Endothelial cell of umbilical vein (primary cell): ENCODE data around the gene BTBD17. TPM values are rescaled to one million over a fixed set of nuclear protein-coding genes. Genes with fewer than 3 reads are reported as not detected.

Source experiments
- BruUV-seq: library from RNA; stranded (reverse); fragments of 400-500 nt; replicated peaks from 2 replicates; lab custom pipeline; 2021; lab: Mats Ljungman, UMichigan
- CTCF ChIA-PET: fragments of 300-600, 350-600 bp; sonication (Branson Sonifier 250); formaldehyde crosslinking; loops from one replicate; lab custom pipeline; 2021; ENCODE audit warnings: antibody characterized with exemption, inconsistent platforms; lab: Charles Lee
- POLR2A ChIA-PET: fragments of 300-600, 350-600 bp; sonication (Branson Sonifier 250); formaldehyde crosslinking; loops from one replicate; lab custom pipeline; 2021; ENCODE audit warnings: antibody characterized with exemption, inconsistent platforms; lab: Charles Lee
- DNase-seq: peaks from one replicate; pipeline ENCODE4 v3.0.0-alpha.2; 2011; ENCODE audit warnings: low read depth, low spot score
- FAIRE-seq: peaks from 2 replicates; lab custom pipeline; 2011; peaks lifted over from hg19 to GRCh38; lab: Jason Lieb, UNC
- H2AFZ ChIP-seq: 2 replicates; pipeline ENCODE4 v1.6.0; 2012; ENCODE audit warnings: low read depth, low read length, control low read depth, inconsistent platforms
- H3K27ac ChIP-seq: 2 replicates; pipeline ENCODE4 v1.5.1; 2011; ENCODE audit warnings: low read depth, mild to moderate bottlenecking, control low read depth, low read length, moderate library complexity; ENCODE audit not compliant: insufficient read depth
- H3K27me3 ChIP-seq, 2 experiments: 2 replicates each; pipeline versions ENCODE4 v1.6.0 to v1.6.1; 2011; ENCODE audit warnings: low read length in 2 of 2, mixed read lengths in 1 of 2; ENCODE audit not compliant: control insufficient read depth in 2 of 2, insufficient read depth in 2 of 2
- H3K36me3 ChIP-seq, 2 experiments: 2 replicates in 1 of 2; 3 replicates in 1 of 2; pipeline ENCODE4 v1.5.1; 2011; ENCODE audit warnings: low read length in 2 of 2, mild to moderate bottlenecking in 1 of 2, moderate library complexity in 1 of 2; ENCODE audit not compliant: control insufficient read depth in 2 of 2, insufficient read depth in 2 of 2; ENCODE audit errors: extremely low read depth in 1 of 2
- H3K4me1 ChIP-seq: 3 replicates; pipeline ENCODE4 v1.5.1; 2011; ENCODE audit warnings: mild to moderate bottlenecking, low read length; ENCODE audit not compliant: control insufficient read depth, insufficient read depth; ENCODE audit errors: extremely low read depth
- H3K4me2 ChIP-seq: 2 replicates; pipeline ENCODE4 v1.6.1; 2011; ENCODE audit warnings: low read length, control low read depth, mixed read lengths; ENCODE audit not compliant: insufficient read depth
- H3K4me3 ChIP-seq, 3 experiments: fragments of 200-600 bp in 1 of 3; sonication (generic), shearing (Covaris generic) in 1 of 3; replicated peaks in 1 of 3; 2 replicates each; pipeline ENCODE4 v1.5.1; 2011 to 2016; ENCODE audit warnings: control low read depth in 3 of 3, low read length in 3 of 3, mild to moderate bottlenecking in 2 of 3, inconsistent platforms in 1 of 3, low read depth in 1 of 3, moderate library complexity in 1 of 3; ENCODE audit not compliant: insufficient read depth in 1 of 3
- H3K79me2 ChIP-seq: 2 replicates; pipeline ENCODE4 v1.6.0; 2012; ENCODE audit warnings: low read length, inconsistent platforms; ENCODE audit not compliant: control insufficient read depth, insufficient read depth
- H3K9ac ChIP-seq: replicated peaks from 2 replicates; pipeline ENCODE3; 2011; ENCODE audit warnings: low read length, control low read depth; ENCODE audit not compliant: insufficient read depth; ENCODE audit errors: extremely low read depth
- H3K9me1 ChIP-seq: replicated peaks from 3 replicates; pipeline ENCODE4 v1.6.0; 2011; ENCODE audit warnings: mild to moderate bottlenecking, low read length; ENCODE audit not compliant: control insufficient read depth, insufficient read depth; ENCODE audit errors: extremely low read depth
- H3K9me3 ChIP-seq: replicated peaks from 2 replicates; pipeline ENCODE4 v1.5.1; 2012; ENCODE audit warnings: low read length, inconsistent platforms; ENCODE audit not compliant: control insufficient read depth, insufficient read depth
- H4K20me1 ChIP-seq: replicated peaks from 2 replicates; pipeline ENCODE3; 2011; ENCODE audit warnings: mild to moderate bottlenecking, low read length; ENCODE audit not compliant: control insufficient read depth, insufficient read depth; ENCODE audit errors: extremely low read depth
- EZH2 ChIP-seq: IDR thresholded peaks from 2 replicates; pipeline ENCODE4 v1.6.1; 2012; ENCODE audit warnings: borderline replicate concordance, low read depth, mild to moderate bottlenecking, moderate library complexity, low read length, inconsistent platforms; ENCODE audit not compliant: severe bottlenecking
- FOS ChIP-seq: IDR thresholded peaks from 2 replicates; pipeline ENCODE4 v1.6.1; 2011; ENCODE audit warnings: mild to moderate bottlenecking, low read length, moderate library complexity, borderline replicate concordance; ENCODE audit not compliant: insufficient read depth
- GATA2 ChIP-seq: IDR thresholded peaks from 2 replicates; pipeline ENCODE4 v1.7.0; 2011; ENCODE audit warnings: low read depth, mild to moderate bottlenecking, moderate library complexity, mixed read lengths, low read length; ENCODE audit not compliant: insufficient read length, insufficient read depth
- JUN ChIP-seq: IDR thresholded peaks from 2 replicates; pipeline ENCODE4 v1.6.1; 2011; ENCODE audit warnings: borderline replicate concordance, low read depth; ENCODE audit not compliant: insufficient read length, insufficient read depth
- MYC ChIP-seq: IDR thresholded peaks from one replicate; pipeline ENCODE4 v1.6.1; 2011; ENCODE audit warnings: mild to moderate bottlenecking, low read depth, low read length
- POLR2A ChIP-seq: IDR thresholded peaks from 2 replicates; pipeline ENCODE4 v1.6.1; 2012; ENCODE audit warnings: low read depth, mild to moderate bottlenecking, control low read depth, low read length
- POLR2AphosphoS5 ChIP-seq: IDR thresholded peaks from 2 replicates; pipeline ENCODE4 v1.6.1; 2012; ENCODE audit warnings: low read depth, mild to moderate bottlenecking, control low read depth, low read length, moderate library complexity; ENCODE audit not compliant: insufficient read depth
- dilution Hi-C: fragments of 300-500 bp; cut with MboI; formaldehyde crosslinking; loops from one replicate; pipeline ENCODE4 v1.15.0; 2019; ENCODE audit warnings: low sequenced_read_pairs; ENCODE audit not compliant: extremely low pct_ligation_motif_present
- intact Hi-C: fragments of 100-400 bp; cut with micrococcal nuclease; formaldehyde crosslinking; loops from one replicate; pipeline ENCODE4 v1.10.0; 2022
- polyA plus RNA-seq, 4 experiments: library from polyadenylated mRNA; depleted of rRNA in 3 of 4; stranded (reverse) in 3 of 4; unstranded in 1 of 4; fragments of >200 nt; gene quantifications; 2 replicates each; pipeline versions ENCODE4 v1.2.1 to v1.2.3, GENCODE V29; 2011 to 2012; ENCODE audit warnings: missing spikeins in 1 of 4
- total RNA-seq: library from RNA; stranded (reverse); gene quantifications from 2 replicates; pipeline ENCODE4 v1.2.3, GENCODE V29; 2021
- TF ChIP-seq, protein P1 (sequence below), 2 donors: IDR thresholded peaks; 1 replicate in 1 of 2; 2 replicates in 1 of 2; pipeline ENCODE4 v1.5.1; 2011; ENCODE audit warnings: low read length in 2 of 2, mild to moderate bottlenecking in 2 of 2, moderate library complexity in 2 of 2, control low read depth in 1 of 2, inconsistent platforms in 1 of 2, low read depth in 1 of 2; ENCODE audit not compliant: insufficient read depth in 1 of 2; ENCODE audit errors: extremely low read depth in 1 of 2
- TF ChIP-seq, protein P2 (sequence below): IDR thresholded peaks from 2 replicates; pipeline ENCODE4 v1.6.1; 2011; ENCODE audit not compliant: insufficient read depth, insufficient read length

The BTBD17 gene
- total and polyA plus RNA-seq, 2 donors (not counting 3 experiments of a cell fraction or from before 2014, with no cell fraction given) = not detected

DNA sequence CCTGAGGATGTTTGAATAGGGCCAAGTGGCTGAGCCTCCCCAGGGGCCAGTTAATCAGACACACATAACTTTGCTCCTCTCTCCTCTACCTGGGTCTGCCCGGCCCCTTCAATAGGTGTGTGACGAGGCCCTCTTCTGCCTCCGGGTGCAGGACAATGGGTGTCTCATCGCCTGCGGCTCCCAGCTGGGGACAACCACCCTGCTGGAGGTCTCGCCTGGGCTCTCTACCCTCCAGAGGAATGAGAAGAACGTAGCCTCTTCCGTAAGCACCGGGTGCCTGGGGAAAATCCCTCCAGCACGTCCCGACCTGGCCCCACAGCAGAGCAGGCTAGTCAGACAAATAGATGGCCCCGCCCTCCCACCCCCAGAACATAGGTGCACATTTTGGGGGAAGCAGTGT, 51.8 kb downstream of the BTBD17 start:
- dilution Hi-C loops = no loop called here
- DNase-seq (no peak), FAIRE-seq (no peak)
- ChIA-PET CTCF (no interaction called here), POLR2A (no interaction called here)
- no peak overlapping the region for H3K9ac ChIP-seq
- no peak overlapping the region for H3K4me3 ChIP-seq
- no peaks in the 10 kb centered on the region for H3K9me1 ChIP-seq
- H3K27me3 ChIP-seq = no peaks in the 10 kb centered on the region
- H3K27ac ChIP-seq = no peak overlapping the region
- H2AFZ ChIP-seq = no peak overlapping the region
- H4K20me1 ChIP-seq = no peaks in the 10 kb centered on the region
- intact Hi-C loops = no loop called here
- TF ChIP-seq, protein P1, sequence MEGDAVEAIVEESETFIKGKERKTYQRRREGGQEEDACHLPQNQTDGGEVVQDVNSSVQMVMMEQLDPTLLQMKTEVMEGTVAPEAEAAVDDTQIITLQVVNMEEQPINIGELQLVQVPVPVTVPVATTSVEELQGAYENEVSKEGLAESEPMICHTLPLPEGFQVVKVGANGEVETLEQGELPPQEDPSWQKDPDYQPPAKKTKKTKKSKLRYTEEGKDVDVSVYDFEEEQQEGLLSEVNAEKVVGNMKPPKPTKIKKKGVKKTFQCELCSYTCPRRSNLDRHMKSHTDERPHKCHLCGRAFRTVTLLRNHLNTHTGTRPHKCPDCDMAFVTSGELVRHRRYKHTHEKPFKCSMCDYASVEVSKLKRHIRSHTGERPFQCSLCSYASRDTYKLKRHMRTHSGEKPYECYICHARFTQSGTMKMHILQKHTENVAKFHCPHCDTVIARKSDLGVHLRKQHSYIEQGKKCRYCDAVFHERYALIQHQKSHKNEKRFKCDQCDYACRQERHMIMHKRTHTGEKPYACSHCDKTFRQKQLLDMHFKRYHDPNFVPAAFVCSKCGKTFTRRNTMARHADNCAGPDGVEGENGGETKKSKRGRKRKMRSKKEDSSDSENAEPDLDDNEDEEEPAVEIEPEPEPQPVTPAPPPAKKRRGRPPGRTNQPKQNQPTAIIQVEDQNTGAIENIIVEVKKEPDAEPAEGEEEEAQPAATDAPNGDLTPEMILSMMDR (IDR thresholded peaks at IDR 0.05; ENCODE audit: extremely low read depth in 1 of 2, insufficient read depth in 1 of 2, low read depth in 1 of 2, low read length in 2 of 2) = no peak
- no peak for TF ChIP-seq POLR2A
- no peak for TF ChIP-seq GATA2
- no peak for TF ChIP-seq MYC
- no peak for TF ChIP-seq EZH2
- no peak for TF ChIP-seq JUN
- TF ChIP-seq, protein P2, sequence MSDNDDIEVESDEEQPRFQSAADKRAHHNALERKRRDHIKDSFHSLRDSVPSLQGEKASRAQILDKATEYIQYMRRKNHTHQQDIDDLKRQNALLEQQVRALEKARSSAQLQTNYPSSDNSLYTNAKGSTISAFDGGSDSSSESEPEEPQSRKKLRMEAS = no peak
- no peak for TF ChIP-seq FOS
- no peak for TF ChIP-seq POLR2AphosphoS5
- H3K79me2 ChIP-seq = no peaks in the 10 kb centered on the region
- H3K36me3 ChIP-seq = no peaks in the 10 kb centered on the region
- no peaks in the 10 kb centered on the region for H3K4me1 ChIP-seq
- H3K9me3 ChIP-seq = peaks cover 1% of the 10 kb centered on the region
- no TSS peak for BruUV-seq
- no peak overlapping the region for H3K4me2 ChIP-seq
